GM18526 (cell line): Measurements from ENCODE around the gene TXNDC5.

Experiments
- POLR2A ChIP-seq: IDR thresholded peaks from 3 replicates; pipeline ENCODE4 v1.6.1; 2011; ENCODE audit not compliant: insufficient read length; ENCODE audit errors: extremely low read depth

The TXNDC5 gene

DNA sequence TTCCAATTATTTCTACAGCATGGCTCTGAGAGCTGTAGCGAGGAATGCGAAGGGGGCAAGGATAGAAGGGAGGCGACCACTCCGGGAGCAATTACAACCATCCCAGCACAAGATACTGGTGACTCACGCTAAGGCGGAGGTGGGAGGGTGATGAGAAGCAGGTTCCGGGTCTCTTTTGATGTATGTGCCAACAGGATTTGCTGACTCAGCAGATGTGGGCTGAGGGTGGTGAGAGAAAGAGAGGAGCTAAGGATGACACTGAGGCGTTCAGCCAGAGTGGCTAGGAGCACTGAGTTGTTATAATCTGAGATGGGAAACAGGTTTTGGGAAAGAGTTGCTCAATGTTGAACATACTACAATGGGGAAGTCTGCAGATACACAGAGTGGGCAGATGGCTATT is 9.3 kb upstream of the TXNDC5 start:
- no peak for TF ChIP-seq POLR2A

DNA sequence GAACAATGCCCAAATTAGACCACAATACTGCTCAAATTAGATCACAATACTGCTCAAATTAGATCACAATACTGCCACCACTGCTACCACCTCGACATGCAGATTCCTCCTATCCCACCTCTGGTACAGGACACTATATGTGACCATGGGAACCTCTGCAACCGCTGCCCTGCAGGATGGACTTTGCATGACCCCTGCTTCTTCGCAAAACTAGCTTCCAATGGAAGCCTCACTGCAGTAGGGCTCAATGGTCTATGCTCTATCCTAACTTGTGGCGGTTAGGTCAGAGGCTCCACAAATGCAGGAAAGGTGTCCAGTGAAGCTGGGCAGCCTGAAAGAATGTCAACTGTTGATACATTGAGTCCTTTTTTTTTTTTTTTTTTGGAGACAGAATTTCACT is 7.8 kb upstream of the TXNDC5 start:
- TF ChIP-seq POLR2A = no peak

DNA sequence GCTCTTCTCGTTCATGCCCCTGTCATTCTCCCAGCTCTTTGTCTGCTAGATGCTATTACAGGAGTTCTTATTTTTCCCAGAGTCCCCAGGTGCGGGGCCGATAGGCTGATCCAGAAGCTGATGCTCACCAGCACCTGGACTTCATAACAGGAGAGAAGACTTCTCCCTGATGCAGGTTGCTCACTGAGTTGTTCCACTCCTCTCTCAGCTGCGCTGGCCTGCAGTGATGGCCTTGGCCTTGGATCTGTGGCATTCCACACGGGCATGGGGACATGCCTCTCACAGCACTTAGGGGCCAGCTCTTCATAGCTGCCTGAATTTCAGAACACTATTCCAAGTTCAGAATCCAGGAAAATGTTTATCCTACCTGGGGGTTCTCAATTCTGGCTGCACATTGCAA is 7.1 kb upstream of the TXNDC5 start:
- no peak for TF ChIP-seq POLR2A

DNA sequence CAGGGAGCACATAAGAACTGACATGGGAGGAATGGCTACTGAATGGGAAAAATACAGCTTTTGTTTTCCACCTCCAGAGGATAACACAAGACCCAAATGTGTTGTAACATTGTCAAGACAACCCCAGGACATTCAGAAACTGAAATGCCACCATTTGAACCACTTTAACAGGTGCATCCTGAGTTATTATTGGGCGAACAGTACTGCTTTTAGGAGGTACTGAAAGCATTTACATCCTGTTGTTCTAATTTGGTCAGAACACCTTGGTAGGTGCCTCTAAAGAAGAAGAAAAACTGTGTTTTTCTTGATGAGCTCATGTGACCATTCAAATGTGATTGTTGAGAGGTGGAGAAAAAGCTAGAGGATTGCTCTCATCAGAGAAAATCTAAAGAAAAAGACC is 6.4 kb upstream of the TXNDC5 start:
- TF ChIP-seq POLR2A = no peak

DNA sequence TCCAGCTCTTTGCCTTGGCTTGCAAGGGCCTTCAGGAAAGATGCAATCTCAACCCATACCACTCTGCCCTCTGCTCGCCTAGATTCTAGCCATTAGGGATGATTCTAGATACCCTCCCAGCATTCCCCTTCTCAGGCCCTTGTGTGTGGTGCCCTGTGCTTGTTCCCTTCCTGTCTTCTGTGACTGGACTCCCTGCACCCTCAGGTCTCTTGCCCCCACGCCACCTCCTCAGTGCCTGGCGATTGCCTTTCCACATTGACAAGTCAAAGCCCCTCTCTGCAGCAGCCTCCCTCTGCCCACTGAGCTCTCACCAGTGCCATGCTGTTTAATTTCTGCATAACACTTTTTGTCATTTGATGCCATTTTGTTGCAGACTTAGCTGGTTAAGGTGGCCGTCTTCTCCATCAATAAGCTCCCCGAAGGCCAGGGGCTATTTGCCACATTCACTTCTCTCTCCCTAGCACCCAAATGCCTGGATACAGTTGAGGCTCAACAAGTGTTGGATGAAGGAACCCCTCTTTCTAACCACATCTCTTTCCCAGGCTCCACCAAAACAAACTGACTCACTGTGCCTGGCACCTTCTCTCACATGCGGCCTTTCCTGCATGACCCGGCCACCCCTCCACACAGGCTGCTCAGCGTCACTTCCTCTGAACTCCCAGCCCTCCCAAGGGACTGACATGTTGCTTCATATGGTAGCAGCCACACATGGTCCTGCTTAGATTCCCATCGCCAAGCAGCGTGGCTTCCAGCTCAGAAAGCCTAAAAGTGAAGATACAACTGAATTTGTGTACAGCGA is 4.6 kb upstream of the TXNDC5 start:
- TF ChIP-seq POLR2A = no peak

DNA sequence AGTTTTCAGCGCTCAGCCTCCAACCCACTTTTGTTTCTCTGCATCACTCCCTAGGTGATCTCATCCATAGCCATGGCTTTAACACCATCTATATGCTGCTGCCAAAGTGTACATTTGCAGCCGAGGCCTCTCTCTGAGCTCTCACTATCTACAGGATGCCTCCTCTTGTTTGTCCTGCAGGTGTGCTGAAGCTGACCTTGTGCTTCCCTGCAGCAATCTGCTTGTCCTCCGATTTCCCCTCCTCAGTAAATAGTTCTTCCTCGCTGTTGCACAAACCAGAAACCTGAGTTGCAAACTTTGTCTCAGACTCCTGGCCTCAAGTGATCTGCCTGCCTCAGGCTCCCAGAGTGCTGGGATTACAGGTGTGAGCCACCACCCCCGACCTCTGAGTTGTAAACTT is 3.7 kb upstream of the TXNDC5 start:
- no peak for TF ChIP-seq POLR2A

DNA sequence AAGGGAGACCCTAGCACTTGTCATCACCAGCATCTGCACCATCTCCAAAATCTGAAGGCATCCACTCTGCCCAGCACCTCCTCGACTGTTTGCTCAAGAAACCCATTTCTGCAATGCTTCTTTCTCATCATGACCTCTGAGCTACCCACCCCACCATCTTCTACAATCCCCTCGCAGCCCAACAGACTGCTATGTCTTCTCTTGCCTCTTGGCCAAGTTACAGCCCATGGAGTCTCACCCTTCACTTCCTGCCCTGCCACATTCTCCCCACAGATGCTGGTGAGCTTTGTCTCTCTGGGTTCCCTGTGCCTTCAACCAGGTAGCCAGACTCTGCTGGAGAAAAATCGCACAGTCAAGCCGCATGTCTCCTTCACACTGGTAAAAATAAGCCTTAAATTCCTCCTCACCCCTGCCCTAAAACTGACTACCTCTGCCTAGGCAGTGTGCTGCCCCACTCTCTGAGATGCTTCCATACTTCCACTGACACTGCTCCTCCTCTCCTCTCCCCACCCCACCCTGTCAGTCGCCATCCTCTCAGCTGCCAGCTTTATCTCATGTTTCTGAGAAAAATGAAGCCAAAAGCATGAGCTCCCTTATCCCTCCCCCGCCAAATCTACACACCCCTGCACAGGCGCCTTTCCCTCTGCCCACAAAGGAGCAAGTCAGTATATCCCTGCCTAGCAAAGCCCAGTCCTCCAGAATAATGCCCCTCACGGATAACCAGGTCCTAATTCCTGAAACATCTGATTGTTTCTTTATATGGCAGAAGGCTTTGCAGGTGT is 2.3 kb upstream of the TXNDC5 start:
- no peak for TF ChIP-seq POLR2A

DNA sequence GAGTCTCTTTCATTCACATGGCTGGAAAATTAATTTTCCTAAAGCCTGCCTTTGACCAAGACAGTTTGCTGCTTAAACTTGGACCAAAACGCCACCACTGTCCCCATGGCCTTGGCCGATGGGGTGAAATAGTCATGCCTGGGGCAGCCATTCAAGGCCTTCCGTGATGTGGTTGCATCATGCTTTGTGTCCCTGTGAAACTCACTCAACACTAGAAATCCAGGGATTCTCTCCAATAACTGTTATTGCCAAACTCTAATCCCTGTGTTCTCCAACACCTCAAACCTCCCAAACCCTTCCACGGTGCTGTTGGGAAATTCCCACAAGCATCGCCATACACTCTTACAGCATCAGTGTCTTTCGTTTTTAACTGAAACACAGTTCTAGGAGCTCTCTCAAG is 1.4 kb upstream of the TXNDC5 start:
- no peak for TF ChIP-seq POLR2A

DNA sequence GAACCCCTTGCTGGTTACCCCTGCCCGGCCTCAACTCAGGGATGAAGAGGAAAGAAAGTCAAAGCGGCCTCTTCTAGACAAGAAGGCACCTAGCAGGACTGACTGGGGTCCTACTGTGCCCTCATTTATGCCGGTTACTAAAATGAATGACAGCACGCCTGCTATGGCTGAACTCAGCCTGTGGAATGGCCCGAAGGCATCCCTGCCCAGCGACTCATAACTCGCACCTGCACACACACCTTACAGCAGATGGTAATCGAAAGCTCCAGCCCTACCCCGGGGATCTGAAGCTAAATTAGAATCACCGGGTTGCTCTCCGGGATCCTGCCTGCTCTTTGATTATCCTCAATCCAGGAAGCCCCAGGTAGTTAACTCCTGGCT is 747 bp upstream of the TXNDC5 start:
- no peak for TF ChIP-seq POLR2A

DNA sequence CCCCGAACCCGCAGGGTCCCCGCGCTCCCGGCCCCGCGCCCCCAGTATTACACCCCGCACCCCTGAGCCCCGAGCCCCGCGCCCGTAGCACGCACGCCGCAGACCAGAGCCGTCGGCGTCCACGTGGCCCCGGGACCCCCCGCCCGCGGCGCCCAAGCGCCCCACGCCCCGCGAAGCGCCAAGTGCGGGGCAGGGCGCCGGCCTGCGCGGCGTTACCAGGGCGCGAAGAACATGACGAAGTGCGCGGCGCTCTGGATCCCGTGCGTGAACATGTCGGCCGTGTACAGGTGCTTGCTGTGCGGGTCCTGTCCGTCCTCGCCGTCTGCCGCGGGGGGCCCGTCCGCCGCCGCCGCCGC is 312 bp downstream of the TXNDC5 start:
- no peak for TF ChIP-seq POLR2A

DNA sequence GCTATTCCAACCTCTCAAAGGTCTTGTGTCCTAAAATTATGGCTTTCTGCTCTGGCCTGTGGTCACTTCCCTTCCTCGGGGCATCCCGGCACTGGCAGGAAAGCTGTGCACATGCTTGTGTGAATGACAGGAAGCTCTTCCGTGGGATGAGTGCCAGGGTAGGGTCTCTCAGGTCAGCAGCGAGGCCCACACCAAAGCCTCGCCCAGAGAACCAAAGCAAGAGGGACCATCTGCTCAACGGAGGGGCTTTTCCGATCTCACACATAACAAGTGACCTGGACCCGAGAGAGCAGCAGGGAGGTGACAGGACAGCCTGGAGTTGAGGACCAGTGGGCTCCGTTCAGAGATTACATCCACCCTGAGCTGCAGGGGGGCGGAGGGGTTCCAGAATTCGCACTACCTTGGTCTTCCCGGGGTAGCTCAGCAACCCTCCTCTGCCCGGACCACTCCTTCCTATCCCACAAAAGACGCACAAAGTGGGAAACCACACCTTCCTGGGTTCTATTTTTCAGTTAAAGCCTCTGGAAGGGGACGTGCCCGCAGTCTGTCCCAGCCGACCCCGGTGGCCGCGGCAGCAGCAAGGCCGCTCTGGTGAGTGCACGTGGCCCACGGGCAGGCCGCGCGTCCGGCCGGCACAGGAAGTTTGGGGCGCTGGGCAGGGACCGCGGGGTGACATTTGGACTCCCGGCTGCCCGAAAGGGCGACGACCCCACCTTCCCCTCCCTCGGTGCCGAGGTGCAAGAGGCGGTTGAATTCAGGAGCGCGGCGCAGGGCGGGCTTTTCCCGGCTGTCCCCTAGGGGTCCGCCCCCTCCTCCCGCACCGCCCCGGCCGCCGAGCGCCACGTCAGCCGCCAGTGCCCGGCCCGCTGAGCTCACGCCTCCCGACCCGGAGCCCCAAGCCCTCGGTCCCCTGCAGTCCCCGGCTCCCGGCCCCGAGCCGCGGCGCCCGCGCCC is 988 bp downstream of the TXNDC5 start:
- TF ChIP-seq POLR2A = peak; percentile 12

DNA sequence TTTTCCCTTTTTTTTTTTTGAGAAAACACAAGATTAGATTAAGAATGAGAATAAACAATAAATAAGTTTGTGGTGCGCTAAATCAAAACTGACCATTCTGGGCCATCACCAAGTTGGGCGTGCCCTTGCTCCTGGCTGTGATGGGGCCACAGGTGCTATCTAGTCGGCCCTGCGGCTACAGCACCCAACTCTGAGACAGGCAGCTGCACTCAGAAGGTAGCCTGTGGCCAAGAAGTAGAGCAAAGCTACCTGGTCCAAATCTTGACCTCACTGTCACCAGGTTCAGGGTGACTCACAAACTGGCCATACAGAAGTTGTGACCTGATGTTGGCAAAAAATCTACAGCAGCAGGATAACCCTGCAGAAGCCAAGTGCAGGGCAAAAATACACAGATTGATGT is 3.4 kb downstream of the TXNDC5 start:
- TF ChIP-seq POLR2A = no peak

DNA sequence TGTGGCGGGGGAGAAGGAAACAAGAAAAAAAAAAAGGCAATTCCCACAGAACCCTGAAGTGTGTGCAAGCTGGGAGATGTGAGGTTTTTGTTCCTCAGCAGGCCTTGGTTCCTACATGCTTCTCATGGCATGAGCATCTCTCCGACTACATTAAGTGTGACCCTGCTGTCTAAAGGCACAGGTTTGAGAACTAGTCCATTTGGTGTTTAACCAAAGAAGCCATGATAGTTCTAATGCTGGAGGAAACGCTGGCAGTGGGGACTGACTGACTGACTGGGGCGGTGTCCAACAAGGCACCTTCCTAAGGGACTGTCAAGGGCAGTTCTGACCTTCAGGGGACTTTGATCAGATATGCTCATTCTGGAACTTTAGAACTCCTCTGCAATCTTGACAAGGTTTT is 3.8 kb downstream of the TXNDC5 start:
- TF ChIP-seq POLR2A = no peak

DNA sequence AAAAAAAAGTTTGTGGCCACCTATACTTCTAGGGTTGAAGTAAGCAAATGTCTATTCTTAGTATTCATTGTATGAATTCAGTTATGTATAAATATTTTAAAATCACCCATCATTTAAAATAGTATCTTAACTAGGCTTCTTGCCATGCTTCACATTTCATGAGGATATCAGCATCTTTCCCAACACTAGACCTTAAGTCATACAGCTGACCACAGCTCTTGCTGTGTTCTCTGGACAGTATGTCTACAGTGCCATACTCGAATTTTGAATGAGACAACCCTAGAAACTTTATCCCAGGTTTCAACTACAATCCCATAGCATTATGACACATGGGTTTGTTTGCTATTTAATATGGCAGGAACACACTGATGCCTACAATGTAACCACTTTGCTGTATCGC is 5.2 kb downstream of the TXNDC5 start:
- no peak for TF ChIP-seq POLR2A

DNA sequence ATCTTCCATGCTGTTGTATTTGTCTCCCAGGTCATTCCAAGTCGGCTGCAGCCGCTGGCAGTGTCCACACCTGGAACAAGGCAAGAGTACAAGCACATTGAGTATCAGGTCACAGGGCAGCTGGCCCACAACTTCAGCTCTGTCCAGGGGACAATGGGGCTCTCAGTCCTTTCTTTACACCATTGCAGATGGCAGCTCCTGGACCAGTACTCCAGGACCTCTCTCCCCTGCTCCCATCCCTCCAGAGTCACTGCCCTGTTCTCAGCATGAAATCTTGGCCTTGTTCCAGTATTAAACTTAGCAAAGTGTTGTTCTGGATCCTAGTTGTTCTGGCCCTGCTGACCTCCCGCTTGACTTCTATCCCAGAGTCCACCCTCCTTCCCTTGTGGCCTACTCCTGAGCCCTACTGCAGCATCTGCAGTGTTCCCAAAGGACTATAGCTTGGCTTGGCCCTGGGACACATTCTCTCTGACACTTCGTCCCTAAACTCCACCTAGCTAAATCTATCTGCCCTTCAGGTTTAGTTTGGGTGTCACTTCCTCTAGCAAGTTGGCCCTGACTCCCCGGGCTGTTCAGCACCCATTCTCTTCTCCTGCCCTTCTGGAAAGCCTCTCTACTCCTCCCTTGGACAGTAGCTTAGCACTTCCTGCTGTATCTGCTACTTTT is 5.8 kb downstream of the TXNDC5 start:
- TF ChIP-seq POLR2A = no peak
